HG02642 (cell line): ENCODE results near the gene ZNF428.
"Not testable (repeated sequence)": the region's sequence is repeated elsewhere in the genome, so short reads cannot be mapped to it uniquely, and the experiment has no call there.

Source experiments
- ATAC-seq: cut with Tn5 transposase; IDR thresholded peaks from one replicate; pipeline ENCODE4 v1.9.1; 2021; ENCODE audit warnings: mild to moderate bottlenecking; ENCODE audit not compliant: unreplicated experiment, poor library complexity

The ZNF428 gene

GRCh38 chr19:43620061-43621001 is 902 bp upstream of the ZNF428 start:
- ATAC-seq, result no peak

DNA sequence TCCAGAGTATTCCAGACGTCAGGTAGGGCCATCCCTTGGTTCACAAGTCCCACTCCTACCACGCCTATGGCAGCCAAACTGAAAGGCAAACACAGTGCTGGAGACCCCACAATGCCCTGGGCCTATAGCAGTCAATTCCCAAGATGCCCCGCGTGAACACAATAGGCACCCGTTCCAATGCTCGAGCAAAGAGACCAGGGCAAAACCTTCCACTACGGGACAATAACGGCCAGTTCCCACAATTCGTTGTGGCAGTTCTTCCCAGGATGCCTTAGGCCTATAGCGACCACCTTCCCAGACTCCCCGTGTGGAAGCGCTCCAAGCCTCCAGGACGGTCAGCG is 538 bp downstream of the ZNF428 start:
- ATAC-seq, result peak; percentile 29

DNA sequence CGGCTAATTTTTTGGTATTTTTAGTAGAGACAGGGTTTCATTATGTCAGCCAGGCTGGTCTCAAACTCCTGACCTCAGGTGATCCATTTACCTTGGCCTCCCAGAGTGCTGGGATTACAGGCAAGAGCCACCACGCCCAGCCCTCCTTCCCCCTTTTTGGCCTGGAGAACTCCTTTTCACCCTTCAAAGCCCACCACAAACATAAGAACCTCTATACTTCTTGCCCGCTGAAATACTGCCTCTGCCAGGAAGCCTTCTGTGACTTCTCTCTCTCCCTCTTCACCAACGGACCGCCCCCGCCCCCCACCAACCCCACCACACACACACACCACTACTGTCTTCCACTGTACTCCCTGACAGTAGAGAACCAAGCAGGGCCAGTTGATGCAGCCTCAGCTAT is 2.5 kb downstream of the ZNF428 start:
- no peak for ATAC-seq

GRCh38 chr19:43616306-43616705 is 3.1 kb downstream of the ZNF428 start:
- ATAC-seq, result no peak

- ATAC-seq, result no peak
Observed at GRCh38 chr19:43612374-43612773, 7.1 kb downstream of the ZNF428 start.

- ATAC-seq, result no peak
Observed at GRCh38 chr19:43611788-43612187, 7.6 kb downstream of the ZNF428 start, which contains the start of gene SRRM5. SRRM5 (plus strand) TSS chr19:43612088; CDS start chr19:43612122, 34 bp downstream.

DNA sequence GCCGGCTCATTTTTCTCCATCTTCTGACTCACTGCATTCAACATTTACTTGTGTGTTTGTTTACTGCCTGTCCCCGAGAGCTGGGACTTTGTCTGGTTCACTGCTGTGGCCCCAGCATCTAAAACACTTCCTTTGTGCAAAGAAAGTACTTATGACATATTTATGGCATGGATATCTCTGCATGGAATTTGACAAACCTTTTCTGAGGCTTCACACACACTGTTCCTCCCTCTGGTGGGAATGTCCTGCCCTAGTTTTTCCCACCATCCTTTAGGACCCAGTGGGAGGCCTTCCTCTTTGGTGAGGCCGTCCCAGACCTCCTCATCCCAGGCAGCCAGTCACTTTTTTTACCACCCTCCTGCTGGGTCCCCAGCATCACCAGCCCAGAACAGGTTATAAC is 8.9 kb downstream of the ZNF428 start:
- ATAC-seq, result no peak

- no peak for ATAC-seq
Observed at GRCh38 chr19:43609872-43610271, 9.6 kb downstream of the ZNF428 start.

- ATAC-seq, result no peak
Observed at GRCh38 chr19:43607238-43608205, 11.9 kb downstream of the ZNF428 start.

DNA sequence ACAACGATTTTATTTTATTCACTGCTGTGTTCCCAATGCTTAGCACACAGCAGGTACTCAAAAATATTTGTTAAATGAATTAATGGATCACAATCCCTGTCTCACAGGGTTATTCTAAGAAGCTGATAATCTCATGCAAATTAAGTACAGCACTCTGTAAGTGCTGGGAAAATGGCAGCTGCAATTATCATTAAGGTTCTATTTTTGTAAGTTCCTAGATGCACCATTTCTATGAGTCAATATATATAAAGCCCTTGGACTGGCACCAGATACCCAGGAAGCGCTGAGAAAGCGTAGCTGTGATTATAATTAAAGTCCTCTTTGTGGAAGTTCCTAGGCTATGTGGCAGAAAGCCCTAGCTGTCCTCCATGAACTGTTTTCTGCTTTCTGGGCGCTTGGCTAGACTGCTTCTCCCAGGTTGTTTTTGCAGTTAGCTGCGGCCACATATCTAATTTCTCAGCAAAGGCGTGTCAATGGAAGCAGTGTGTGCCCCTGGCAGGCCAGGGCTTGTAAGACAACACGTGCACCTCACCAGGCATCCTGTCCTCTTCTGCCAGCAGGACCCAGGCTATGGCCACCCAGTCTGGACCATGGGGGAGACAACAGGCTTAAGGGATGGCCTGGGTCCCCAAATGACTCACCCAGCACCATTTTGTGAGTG is 12.7 kb downstream of the ZNF428 start:
- no peak for ATAC-seq

GRCh38 chr19:43605875-43606568 is 13.4 kb downstream of the ZNF428 start:
- no peak for ATAC-seq

DNA sequence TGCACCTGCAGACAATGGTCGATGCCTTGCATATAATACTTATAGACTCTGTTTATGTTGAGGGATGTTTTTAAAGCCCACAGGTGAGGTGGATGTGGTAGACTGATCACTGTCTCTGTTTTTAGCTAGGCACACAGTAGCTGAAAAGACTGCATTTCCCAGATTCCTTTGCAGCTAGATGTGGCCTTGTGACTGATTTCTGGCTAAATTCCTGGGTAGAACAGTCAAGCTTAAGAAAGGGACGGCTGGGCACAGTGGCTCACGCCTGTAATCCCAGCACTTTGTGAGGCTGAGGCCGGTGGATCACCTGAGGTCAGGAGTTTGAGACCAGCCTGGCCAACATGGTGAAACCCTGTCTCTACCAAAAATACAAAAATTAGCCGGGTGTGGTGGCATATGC is 19.1 kb downstream of the ZNF428 start:
- not testable (repeated sequence) for ATAC-seq

DNA sequence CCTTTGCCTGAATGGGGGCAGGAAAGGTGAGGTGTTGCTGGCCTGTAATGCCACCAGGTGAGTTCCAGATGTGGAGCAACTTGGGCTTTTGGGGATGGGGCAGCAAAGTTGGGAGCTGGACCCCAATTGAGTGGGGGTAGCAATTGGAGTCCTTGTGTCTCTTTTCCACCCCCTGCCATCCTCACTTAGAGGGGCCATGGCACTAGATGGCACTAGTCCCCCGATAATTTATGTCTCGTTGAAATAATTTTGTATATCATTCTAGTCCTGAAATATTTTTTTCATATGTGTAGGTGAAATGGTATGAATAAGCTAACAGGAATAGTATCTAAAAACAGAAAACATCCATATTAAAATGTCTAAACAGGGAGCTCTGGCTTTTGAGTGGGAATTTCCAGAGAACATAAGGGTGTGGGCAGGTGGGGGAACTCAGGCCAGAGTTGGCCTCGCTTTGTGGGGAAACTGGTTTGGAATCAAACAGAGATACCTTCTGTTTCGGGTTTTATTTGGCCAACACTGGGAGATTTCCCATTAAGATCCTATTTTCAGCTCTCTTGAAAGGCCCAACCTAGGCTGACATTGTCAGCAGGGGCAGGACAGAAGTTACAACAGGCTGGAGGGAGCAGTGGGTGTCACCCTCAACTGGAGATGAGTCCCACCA is 19.7 kb downstream of the ZNF428 start:
- ATAC-seq, result no peak

DNA sequence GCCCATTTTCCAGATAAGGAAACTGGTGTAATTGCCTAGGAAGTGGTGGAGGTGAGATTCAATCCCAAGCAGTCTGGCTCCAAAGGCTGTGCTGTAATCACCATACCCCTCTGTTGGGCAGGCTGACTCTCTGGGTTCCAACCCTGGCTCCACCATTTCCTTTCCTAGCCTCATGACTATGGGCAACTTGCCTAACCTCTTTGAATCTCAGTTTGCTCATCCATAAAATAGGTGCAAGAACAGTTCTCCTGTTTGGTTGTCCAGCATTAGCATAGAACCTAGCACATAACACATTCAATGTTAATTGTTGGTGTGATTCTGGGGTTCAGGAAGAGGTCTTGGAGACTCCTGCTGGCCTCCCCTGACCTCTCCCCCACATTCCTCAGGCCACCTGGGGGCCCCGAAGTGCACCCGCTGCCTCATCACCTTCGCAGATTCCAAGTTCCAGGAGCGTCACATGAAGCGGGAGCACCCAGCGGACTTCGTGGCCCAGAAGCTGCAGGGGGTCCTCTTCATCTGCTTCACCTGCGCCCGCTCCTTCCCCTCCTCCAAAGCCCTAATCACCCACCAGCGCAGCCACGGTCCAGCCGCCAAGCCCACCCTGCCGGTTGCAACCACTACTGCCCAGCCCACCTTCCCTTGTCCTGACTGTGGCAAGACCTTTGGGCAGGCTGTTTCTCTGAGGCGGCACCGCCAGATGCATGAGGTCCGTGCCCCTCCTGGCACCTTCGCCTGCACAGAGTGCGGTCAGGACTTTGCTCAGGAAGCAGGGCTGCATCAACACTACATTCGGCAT is 20.8 kb downstream of the ZNF428 start:
- no peak for ATAC-seq

DNA sequence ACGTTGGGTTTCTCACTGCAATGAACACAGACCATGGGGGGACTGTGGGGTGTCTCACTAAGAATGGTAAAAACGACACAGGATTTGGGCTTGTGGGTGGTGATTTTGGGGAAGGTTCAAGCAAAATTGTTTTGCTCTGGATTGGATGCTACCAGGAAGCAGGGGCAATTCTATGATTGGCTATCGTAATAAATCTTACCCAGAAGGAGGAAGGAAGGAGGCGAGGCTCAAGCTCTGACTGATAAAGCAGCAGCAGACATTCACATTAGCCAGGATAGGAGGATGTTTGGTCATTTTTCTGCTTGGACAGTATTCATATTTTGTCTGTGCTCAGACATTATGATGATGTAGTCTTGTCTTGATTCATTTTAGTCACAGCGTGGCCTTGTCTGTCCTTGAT is 21.6 kb downstream of the ZNF428 start:
- ATAC-seq, result no peak

GRCh38 chr19:43596842-43597461 is 22.5 kb downstream of the ZNF428 start:
- no peak for ATAC-seq

DNA sequence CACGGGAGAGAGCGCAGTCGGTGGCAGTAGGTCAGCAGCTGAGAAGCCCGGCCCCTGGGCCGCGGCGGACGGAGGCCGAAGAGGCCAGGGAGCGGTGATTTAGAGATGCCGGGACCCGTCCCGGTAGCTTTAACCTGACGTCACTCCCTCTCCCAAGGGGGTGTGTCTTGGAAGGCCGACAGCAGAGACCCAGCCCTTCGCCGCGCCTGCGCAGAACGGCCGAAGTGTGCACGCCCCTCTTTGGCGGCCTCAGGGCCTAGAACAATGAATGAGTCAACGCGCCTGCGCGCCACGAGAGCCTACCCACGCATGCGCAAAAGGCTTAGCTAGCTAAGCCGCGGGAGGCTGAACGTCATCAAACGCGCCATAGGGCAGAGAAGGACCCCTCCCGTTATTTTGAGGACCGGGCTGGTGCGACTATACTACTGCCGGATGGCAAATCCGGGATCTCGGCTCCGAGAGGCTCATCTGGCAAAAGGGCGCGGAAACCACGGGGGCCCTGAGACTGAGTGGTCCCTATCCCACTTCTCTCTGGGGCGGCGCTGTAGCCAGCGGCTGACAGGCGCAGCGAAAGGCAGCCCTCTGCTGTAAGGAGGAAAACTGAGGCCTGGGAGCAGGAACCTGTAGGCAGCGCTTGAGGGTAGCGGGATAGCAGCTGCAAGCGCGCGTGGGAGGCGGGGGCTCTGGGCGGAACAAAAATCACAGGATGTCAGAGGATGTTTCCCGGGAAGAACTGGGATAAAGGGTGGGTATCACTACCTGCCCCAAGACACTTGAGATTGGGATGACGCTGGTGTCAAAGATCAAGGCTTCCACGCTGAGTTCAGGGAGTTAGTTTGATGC is 23.2 kb downstream of the ZNF428 start, which contains the start of the genes IRGQ and ZNF576:
Gene IRGQ, minus strand, starts transcription at position 136 of the 843 bp plus-strand sequence. CDS start 796 bp downstream, outside the sequence.
Gene ZNF576, plus strand, starts transcription at position 597 of the 843 bp plus-strand sequence. CDS start 514 bp downstream, outside the sequence.
- peak; percentile 86 for ATAC-seq
